H1 (cell line): ENCODE data around the gene NFASC. TPM values are rescaled to one million over a fixed set of nuclear protein-coding genes. Genes with fewer than 3 reads are reported as not detected.
A peak's percentile ranks its signal among the peaks of the same experiment; 100 is the strongest.

ENCODE experiments used
- CTCF ChIA-PET: fragments of 300-600 bp; sonication (Branson Sonifier 250); formaldehyde crosslinking; loops from one replicate; lab custom pipeline; 2021; ENCODE audit not compliant: partially characterized antibody; lab: Charles Lee
- POLR2A ChIA-PET: fragments of 300-600 bp; sonication (Branson Sonifier 250); formaldehyde crosslinking; loops from one replicate; lab custom pipeline; 2021; ENCODE audit warnings: inconsistent platforms; ENCODE audit not compliant: partially characterized antibody; lab: Charles Lee
- DNase-seq, 2 experiments: peaks; one replicate each; pipeline versions ENCODE4 v3.0.0 to v3.0.0-alpha.2; 2010 to 2022; ENCODE audit warnings: low spot score in 2 of 2, low read depth in 1 of 2, mixed read lengths in 1 of 2
- FAIRE-seq: peaks from 2 replicates; lab custom pipeline; 2011; peaks lifted over from hg19 to GRCh38; lab: Jason Lieb, UNC
- H2AFZ ChIP-seq: 2 replicates; pipeline ENCODE4 v1.8.1; 2012; ENCODE audit warnings: low read length, inconsistent platforms
- H2AK5ac ChIP-seq: 2 replicates; pipeline ENCODE4 v1.6.1; 2013; ENCODE audit warnings: low read depth, low read length
- H2BK120ac ChIP-seq: replicated peaks from 2 replicates; pipeline ENCODE3; 2013; ENCODE audit warnings: low read depth, low read length, inconsistent platforms
- H2BK12ac ChIP-seq: 2 replicates; pipeline ENCODE4 v1.6.1; 2013; ENCODE audit warnings: low read depth, low read length
- H2BK15ac ChIP-seq: 2 replicates; pipeline ENCODE4 v1.6.1; 2013; ENCODE audit warnings: low read length
- H2BK20ac ChIP-seq: 2 replicates; pipeline ENCODE4 v1.6.1; 2013; ENCODE audit warnings: low read length
- H2BK5ac ChIP-seq: 2 replicates; pipeline ENCODE4 v1.6.1; 2013; ENCODE audit warnings: low read depth, low read length
- H3K14ac ChIP-seq: 2 replicates; pipeline ENCODE4 v1.6.1; 2013; ENCODE audit warnings: inconsistent platforms; ENCODE audit not compliant: insufficient read length
- H3K18ac ChIP-seq: 2 replicates; pipeline ENCODE4 v1.6.1; 2013; ENCODE audit warnings: low read length; ENCODE audit errors: extremely low read depth
- H3K23ac ChIP-seq: 2 replicates; pipeline ENCODE4 v1.6.1; 2013; ENCODE audit warnings: inconsistent platforms; ENCODE audit not compliant: insufficient read length
- H3K23me2 ChIP-seq: 2 replicates; pipeline ENCODE4 v1.6.1; 2013; ENCODE audit warnings: low read depth, low read length
- H3K27ac ChIP-seq: 2 replicates; pipeline ENCODE4 v1.6.1; 2011; ENCODE audit warnings: low read depth, low read length, inconsistent platforms
- H3K27me3 ChIP-seq, 4 experiments: replicated peaks in 1 of 4; 1 replicate in 1 of 4; 2 replicates in 3 of 4; pipeline versions ENCODE4 v1.6.1 to v1.8.1; 2011 to 2013; ENCODE audit warnings: low read length in 3 of 4, mild to moderate bottlenecking in 3 of 4, inconsistent platforms in 2 of 4, mixed read lengths in 2 of 4, moderate library complexity in 1 of 4; ENCODE audit not compliant: control insufficient read depth in 3 of 4, insufficient read depth in 3 of 4; ENCODE audit errors: extremely low read depth in 1 of 4
- H3K36me3 ChIP-seq, 4 experiments: 2 replicates each; pipeline versions ENCODE4 v1.6.1 to v1.8.1; 2011 to 2013; ENCODE audit warnings: mild to moderate bottlenecking in 4 of 4, low read length in 3 of 4, moderate library complexity in 2 of 4, control low read depth in 1 of 4, inconsistent platforms in 1 of 4; ENCODE audit not compliant: insufficient read depth in 4 of 4, control insufficient read depth in 2 of 4
- H3K4ac ChIP-seq: replicated peaks from 2 replicates; pipeline ENCODE3; 2013; ENCODE audit warnings: low read length, low read depth, mixed read lengths, inconsistent platforms; ENCODE audit not compliant: insufficient read length
- H3K4me1 ChIP-seq, 4 experiments: replicated peaks in 1 of 4; 1 replicate in 1 of 4; 2 replicates in 3 of 4; pipeline versions ENCODE4 v1.6.1 to v1.8.1; 2011 to 2013; ENCODE audit warnings: low read length in 3 of 4, inconsistent platforms in 2 of 4, mixed read lengths in 1 of 4; ENCODE audit not compliant: insufficient read depth in 4 of 4, control insufficient read depth in 3 of 4
- H3K4me2 ChIP-seq, 2 experiments: 2 replicates each; pipeline versions ENCODE4 v1.6.1 to v1.8.1; 2011 to 2013; ENCODE audit warnings: low read depth in 2 of 2, low read length in 2 of 2, control low read depth in 1 of 2, inconsistent platforms in 1 of 2, mild to moderate bottlenecking in 1 of 2; ENCODE audit not compliant: insufficient read depth in 1 of 2
- H3K4me3 ChIP-seq, 4 experiments: fragments of 200-600, 300-600 bp in 1 of 4; sonication (generic), shearing (Covaris generic), sonication (Bioruptor Twin) in 1 of 4; 2 replicates each; pipeline versions ENCODE4 v1.5.1 to v1.8.1; 2011 to 2016; ENCODE audit warnings: low read length in 4 of 4, low read depth in 3 of 4, control low read depth in 2 of 4, inconsistent platforms in 2 of 4, mild to moderate bottlenecking in 2 of 4, mixed read lengths in 1 of 4, moderate library complexity in 1 of 4; ENCODE audit not compliant: insufficient read depth in 2 of 4; ENCODE audit errors: extremely low read depth in 1 of 4
- H3K56ac ChIP-seq: replicated peaks from 2 replicates; pipeline ENCODE3; 2013; ENCODE audit warnings: low read depth, mild to moderate bottlenecking, mixed read lengths, low read length, inconsistent platforms; ENCODE audit not compliant: insufficient read length
- H3K79me1 ChIP-seq: 2 replicates; pipeline ENCODE4 v1.6.1; 2013; ENCODE audit warnings: low read depth, low read length, control low read depth
- H3K79me2 ChIP-seq, 2 experiments: 2 replicates each; pipeline versions ENCODE4 v1.6.1 to v1.8.1; 2012 to 2013; ENCODE audit warnings: low read length in 2 of 2, mild to moderate bottlenecking in 2 of 2, inconsistent platforms in 1 of 2; ENCODE audit not compliant: insufficient read depth in 2 of 2, control insufficient read depth in 1 of 2
- H3K9ac ChIP-seq, 4 experiments: replicated peaks in 1 of 4; 1 replicate in 1 of 4; 2 replicates in 3 of 4; pipeline versions ENCODE4 v1.6.1 to v1.8.1; 2011 to 2013; ENCODE audit warnings: low read depth in 3 of 4, low read length in 3 of 4, control low read depth in 2 of 4, mild to moderate bottlenecking in 2 of 4, moderate library complexity in 2 of 4, inconsistent platforms in 1 of 4; ENCODE audit errors: extremely low read depth in 1 of 4
- H3K9me3 ChIP-seq, 2 experiments: 2 replicates each; pipeline versions ENCODE4 v1.6.1 to v1.8.1; 2012 to 2013; ENCODE audit warnings: mild to moderate bottlenecking in 2 of 2, moderate library complexity in 2 of 2, control low read depth in 1 of 2, inconsistent platforms in 1 of 2, low read depth in 1 of 2, low read length in 1 of 2, mixed read lengths in 1 of 2; ENCODE audit not compliant: insufficient read depth in 2 of 2
- H4K20me1 ChIP-seq, 2 experiments: replicated peaks in 1 of 2; 2 replicates each; pipeline versions ENCODE3 to v1.8.1; 2011 to 2013; ENCODE audit warnings: inconsistent platforms in 2 of 2, low read length in 2 of 2, mild to moderate bottlenecking in 1 of 2; ENCODE audit not compliant: insufficient read depth in 2 of 2, control insufficient read depth in 1 of 2
- H4K5ac ChIP-seq: 2 replicates; pipeline ENCODE4 v1.6.1; 2013; ENCODE audit warnings: low read length, low read depth, mixed read lengths, inconsistent platforms; ENCODE audit not compliant: insufficient read length
- H4K8ac ChIP-seq: 2 replicates; pipeline ENCODE4 v1.8.0; 2013; ENCODE audit warnings: mild to moderate bottlenecking, moderate library complexity, low read length, inconsistent platforms; ENCODE audit not compliant: insufficient read depth; ENCODE audit errors: extremely low read depth
- H4K91ac ChIP-seq: replicated peaks from 2 replicates; pipeline ENCODE3; 2013; ENCODE audit warnings: low read length, mixed read lengths, inconsistent platforms; ENCODE audit not compliant: insufficient read length
- POLR2A ChIP-seq, 2 experiments: IDR thresholded peaks; 1 replicate in 1 of 2; 2 replicates in 1 of 2; pipeline ENCODE4 v1.6.1; 2011; ENCODE audit warnings: low read depth in 2 of 2, low read length in 2 of 2, mild to moderate bottlenecking in 2 of 2; ENCODE audit errors: control extremely low read depth in 1 of 2
- TAF7 ChIP-seq: optimal IDR thresholded peaks from 2 replicates; pipeline ENCODE3; 2011; ENCODE audit warnings: low read depth, mild to moderate bottlenecking, inconsistent platforms, low read length, moderate library complexity, borderline replicate concordance
- WGBS, 2 experiments: shearing (Covaris generic) in 1 of 2; methylation state at CpG; one replicate each; pipeline versions ENCODE4 v1.1.6 to v1.1.7; 2013 to 2015; ENCODE audit warnings: low lambda C conversion rate in 2 of 2, mixed read lengths in 2 of 2, inconsistent platforms in 1 of 2, low coverage in 1 of 2, missing lambda C conversion rate in 1 of 2; ENCODE audit not compliant: insufficient replicate concordance in 2 of 2, insufficient coverage in 1 of 2, insufficient read length in 1 of 2; ENCODE audit errors: extremely low coverage in 1 of 2, missing lambda C conversion rate in 1 of 2; 5-methylcytosine and 5-hydroxymethylcytosine counted together
- polyA plus RNA-seq, 7 experiments: library from polyadenylated mRNA; depleted of rRNA in 3 of 7; stranded (reverse) in 5 of 7; unstranded in 2 of 7; fragments of >200 nt in 5 of 7; fragments of 200-250 nt in 2 of 7; gene quantifications; 1 replicate in 5 of 7; 2 replicates in 1 of 7; 4 replicates in 1 of 7; pipeline versions ENCODE4 v1.2.1 to v1.2.3, GENCODE V29; 2011 to 2013; ENCODE audit warnings: missing spikeins in 2 of 7, mixed read lengths in 2 of 7
- total RNA-seq: library from RNA; stranded (reverse); fragmentation: NEBNext Ultra II Directional; extraction: Animal tissue kit (Norgen Biotek cat#: 25700); gene quantifications from 2 replicates; pipeline ENCODE4 v1.2.1, GENCODE V29; 2021

The NFASC gene
- total and polyA plus RNA-seq, 2 of the 8 experiments (the other 6 are each of a cell fraction or from before 2014, with no cell fraction given): 5.0 to 15.2 TPM

DNA sequence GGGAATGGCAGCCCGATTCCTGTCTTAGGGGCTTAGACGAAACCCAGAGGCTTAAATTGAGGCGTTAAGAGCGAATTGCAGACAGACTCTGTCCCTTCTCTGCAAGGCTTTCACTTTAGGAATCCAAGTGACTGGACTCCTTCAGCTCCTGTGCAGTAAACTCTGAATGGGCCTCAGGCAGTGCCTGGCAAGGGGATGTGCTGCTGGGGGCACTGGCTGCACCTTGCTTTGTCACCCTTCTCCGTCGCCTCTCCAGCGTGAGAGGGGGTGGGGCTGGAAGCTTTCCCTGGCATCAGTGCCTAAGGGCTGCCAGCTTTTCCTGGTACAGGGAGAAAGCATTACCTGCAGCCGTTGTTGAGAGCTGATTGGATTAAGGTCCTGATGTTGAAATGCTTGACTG is 39.9 kb upstream of the NFASC start:
- Histone ChIP-seq H3K23ac (no peak overlapping the region), H2BK20ac (no peak overlapping the region), H2AFZ (no peak overlapping the region), H2BK5ac (no peak overlapping the region), H3K4ac (no peak overlapping the region), H2AK5ac (no peak overlapping the region), H2BK15ac (0 out of 2 replicates have a peak overlapping the region, but pooled peaks have one; percentile 12), H3K9ac (no peak overlapping the region), H3K56ac (no peak overlapping the region), H4K8ac (no peak overlapping the region), H3K4me1 (peaks cover 9 to 15% (median 13%) of the 10 kb centered on the region in 4 experiments), H4K91ac (no peak overlapping the region), H3K79me1 (no peaks in the 10 kb centered on the region; the same call in 1 of the 2 replicates), H2BK12ac (no peak overlapping the region), H3K23me2 (peaks cover 6% of the 10 kb centered on the region; the same call in 1 of the 2 replicates), H3K36me3 (no peaks in the 10 kb centered on the region), H4K5ac (no peak overlapping the region), H3K79me2 (no peaks in the 10 kb centered on the region), H3K27me3 (peaks cover 0 to 8% (median 3%) of the 10 kb centered on the region in 4 experiments; a peak in 4 of 7 replicates), H3K4me3 (no peak overlapping the region), H3K14ac (no peak overlapping the region), H3K27ac (no peak overlapping the region), H3K18ac (no peak overlapping the region), H3K9me3 (no peaks in the 10 kb centered on the region), H3K4me2 (no peak overlapping the region; a peak in 1 of 4 replicates), H4K20me1 (peaks cover 3 to 6% of the 10 kb centered on the region in 2 experiments), H2BK120ac (no peak overlapping the region)
- TF ChIP-seq POLR2A (IDR thresholded peaks at IDR 0.05; ENCODE audit: control extremely low read depth in 1 of 2, low read depth in 2 of 2, low read length in 2 of 2) (no peak), TAF7 (no peak)
- FAIRE-seq (no peak), DNase-seq (no peak)
- POLR2A ChIA-PET: interaction anchor here (1.4 kb wide), 1 partner anchor 111 kb away, joined by 4 read pairs; no protein-coding TSS in a partner anchor
- WGBS, 2 experiments: 82% methylated on average over 8 of the region's 8 CpGs; no CpG with 5 or more reads in 1 of the 2 experiments
- CTCF ChIA-PET: interaction anchor here (0.8 to 24.6 kb wide), 12 partner anchors 18 to 231 kb away, joined by 3 to 361 read pairs (median 5); no protein-coding TSS in a partner anchor
